GM12878 (cell line): ENCODE data around the gene GPR146. TPM values are rescaled to one million over a fixed set of nuclear protein-coding genes. Genes with fewer than 3 reads are reported as not detected.
A peak's percentile ranks its signal among the peaks of the same experiment; 100 is the strongest.

Experiments used
- ASH2L ChIP-seq: fragments of 300-600, 200-600 bp; sonication (generic); IDR thresholded peaks from 2 replicates; pipeline ENCODE4 v1.6.1; 2017; ENCODE audit warnings: low read depth, mild to moderate bottlenecking, borderline replicate concordance
- BHLHE40 ChIP-seq, 2 experiments: fragments of 450-650 bp in 1 of 2; IDR thresholded peaks; 2 replicates each; pipeline ENCODE4 v1.6.1; 2011 to 2017; ENCODE audit warnings: low read depth in 2 of 2, borderline replicate concordance in 1 of 2, improper control_type of control experiment in 1 of 2, low read length in 1 of 2, mild to moderate bottlenecking in 1 of 2
- CREB1 ChIP-seq: IDR thresholded peaks from 2 replicates; pipeline ENCODE4 v1.6.1; 2012; ENCODE audit warnings: low read depth, mild to moderate bottlenecking, inconsistent platforms
- ESRRA ChIP-seq: IDR thresholded peaks from 2 replicates; pipeline ENCODE4 v1.6.1; 2012; ENCODE audit warnings: mild to moderate bottlenecking, low read length, improper control_type of control experiment
- HDAC2 ChIP-seq: fragments of 200-600 bp; sonication (generic); IDR thresholded peaks from 2 replicates; pipeline ENCODE4 v1.6.1; 2017
- MTA2 ChIP-seq: fragments of 450-650 bp; IDR thresholded peaks from 2 replicates; pipeline ENCODE4 v1.6.1; 2016; ENCODE audit warnings: low read depth, mild to moderate bottlenecking, moderate library complexity
- SP1 ChIP-seq: IDR thresholded peaks from one replicate; pipeline ENCODE4 v1.6.1; 2011; ENCODE audit warnings: low read depth, low read length
- STAT3 ChIP-seq: IDR thresholded peaks from 2 replicates; pipeline ENCODE4 v1.6.1; 2011; ENCODE audit warnings: low read depth, low read length, improper control_type of control experiment
- polyA plus RNA-seq, 11 experiments: library from polyadenylated mRNA; depleted of rRNA in 4 of 11; unstranded in 6 of 11; stranded (reverse) in 5 of 11; fragments of >200 nt; fragmentation: Nextera tagmentation in 4 of 11; fragmentation: Illumina TruSeq in 1 of 11; extraction: Ambion mirVana in 4 of 11; extraction: Trizol in 1 of 11; gene quantifications; 1 replicate in 1 of 11; 2 replicates in 10 of 11; pipeline versions ENCODE4 v1.2.1 to v1.2.3, GENCODE V29; 2011 to 2016; ENCODE audit warnings: inconsistent platforms in 2 of 11, missing spikeins in 2 of 11, low read depth in 1 of 11
- total RNA-seq, 4 experiments: library from RNA; depleted of rRNA in 3 of 4; stranded (reverse); fragments of >200 nt in 3 of 4; fragmentation: Illumina TruSeq in 1 of 4; extraction: Trizol in 1 of 4; gene quantifications; 2 replicates each; pipeline versions ENCODE4 v1.2.1 to v1.2.3, GENCODE V29; 2013 to 2021
- TF ChIP-seq, protein P1 (sequence below): fragments of 450-650 bp; conservative IDR thresholded peaks from 2 replicates; pipeline ENCODE4 v1.6.1; 2017; ENCODE audit warnings: mild to moderate bottlenecking, moderate library complexity
- TF ChIP-seq, protein P2 (sequence below): IDR thresholded peaks from 2 replicates; pipeline ENCODE4 v1.6.1; 2012; ENCODE audit warnings: low read depth, low read length, improper control_type of control experiment

Gene GPR146
- total and polyA plus RNA-seq, 10 of the 15 experiments (the other 5 are each of a cell fraction or from before 2014, with no cell fraction given): 0.19 to 12.0 (median 0.54) TPM; not detected in 2

DNA sequence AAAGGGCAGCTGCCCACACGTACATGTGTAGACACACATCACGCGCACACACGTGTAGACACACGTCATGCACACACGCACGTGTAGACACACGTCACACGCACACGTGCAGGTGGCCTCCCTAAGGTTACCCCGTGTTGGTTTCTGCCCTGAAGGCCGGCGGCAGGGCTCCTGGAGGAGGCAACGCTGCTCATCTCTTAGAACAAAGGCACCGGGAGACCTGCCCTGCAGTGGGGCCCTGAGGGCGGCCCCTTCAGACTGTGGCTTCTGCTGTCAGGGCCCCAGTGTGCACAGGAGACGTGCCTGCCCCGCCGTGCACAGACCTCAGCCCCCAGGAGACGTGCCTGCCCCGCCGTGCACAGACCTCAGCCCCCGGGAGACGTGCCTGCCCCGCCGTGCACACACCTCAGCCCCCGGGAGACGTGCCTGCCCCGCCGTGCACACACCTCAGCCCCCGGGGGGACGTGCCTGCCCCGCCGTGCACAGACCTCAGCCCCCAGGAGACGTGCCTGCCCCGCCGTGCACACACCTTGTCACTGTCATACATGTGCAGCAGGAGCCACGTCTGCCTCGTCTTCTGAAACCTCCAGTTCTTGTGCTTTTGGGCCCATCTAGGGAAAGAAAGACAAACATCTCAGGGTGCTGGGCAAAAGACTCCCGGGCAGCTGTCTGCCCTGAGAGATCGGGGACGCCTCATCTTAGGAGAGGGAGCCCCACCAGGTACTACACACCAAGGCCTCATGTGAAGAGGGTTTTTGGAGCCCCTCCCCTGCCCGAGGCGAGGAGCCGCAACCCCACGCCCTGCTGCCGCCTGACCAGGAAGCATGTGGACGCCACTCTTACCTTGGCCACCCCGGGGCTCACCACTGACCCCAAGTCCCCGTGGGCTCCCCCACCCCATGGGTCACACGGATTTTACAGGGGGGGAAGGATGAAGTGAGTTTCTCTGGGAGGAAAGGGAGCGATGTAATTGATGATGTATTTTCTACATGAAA is 44.1 kb upstream of the GPR146 start (continued):
- TF ChIP-seq, protein P1, sequence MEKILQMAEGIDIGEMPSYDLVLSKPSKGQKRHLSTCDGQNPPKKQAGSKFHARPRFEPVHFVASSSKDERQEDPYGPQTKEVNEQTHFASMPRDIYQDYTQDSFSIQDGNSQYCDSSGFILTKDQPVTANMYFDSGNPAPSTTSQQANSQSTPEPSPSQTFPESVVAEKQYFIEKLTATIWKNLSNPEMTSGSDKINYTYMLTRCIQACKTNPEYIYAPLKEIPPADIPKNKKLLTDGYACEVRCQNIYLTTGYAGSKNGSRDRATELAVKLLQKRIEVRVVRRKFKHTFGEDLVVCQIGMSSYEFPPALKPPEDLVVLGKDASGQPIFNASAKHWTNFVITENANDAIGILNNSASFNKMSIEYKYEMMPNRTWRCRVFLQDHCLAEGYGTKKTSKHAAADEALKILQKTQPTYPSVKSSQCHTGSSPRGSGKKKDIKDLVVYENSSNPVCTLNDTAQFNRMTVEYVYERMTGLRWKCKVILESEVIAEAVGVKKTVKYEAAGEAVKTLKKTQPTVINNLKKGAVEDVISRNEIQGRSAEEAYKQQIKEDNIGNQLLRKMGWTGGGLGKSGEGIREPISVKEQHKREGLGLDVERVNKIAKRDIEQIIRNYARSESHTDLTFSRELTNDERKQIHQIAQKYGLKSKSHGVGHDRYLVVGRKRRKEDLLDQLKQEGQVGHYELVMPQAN: no peak
- peak; percentile 9 for TF ChIP-seq SP1
- no peak for TF ChIP-seq HDAC2
- no peak for TF ChIP-seq ESRRA
- TF ChIP-seq BHLHE40 (IDR thresholded peaks at IDR 0.05; ENCODE audit: borderline replicate concordance in 1 of 2, low read depth in 2 of 2, low read length in 1 of 2): peak; percentile 89 to 90
- TF ChIP-seq CREB1: peak; percentile 95
- TF ChIP-seq ASH2L: no peak
- TF ChIP-seq, protein P2, sequence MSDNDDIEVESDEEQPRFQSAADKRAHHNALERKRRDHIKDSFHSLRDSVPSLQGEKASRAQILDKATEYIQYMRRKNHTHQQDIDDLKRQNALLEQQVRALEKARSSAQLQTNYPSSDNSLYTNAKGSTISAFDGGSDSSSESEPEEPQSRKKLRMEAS: 0 out of 2 replicates have a peak, but pooled peaks have one; percentile 26
- no peak for TF ChIP-seq STAT3
- no peak for TF ChIP-seq MTA2
